ENCODE measurements around the gene DEPDC1. TPM values are rescaled to one million over a fixed set of nuclear protein-coding genes. Genes with fewer than 3 reads are reported as not detected.

DEPDC1 gene
- total RNA-seq, 1 experiment from 2014 or later: 20.3 TPM

GRCh38 chr1:68485431-68486022, 11.4 kb downstream of the DEPDC1 start:
- Mint-ChIP-seq H3K27ac (ENCODE audit: unreplicated experiment) (no peak overlapping the region), H3K4me1 (ENCODE audit: low read depth, unreplicated experiment) (no peaks in the 10 kb centered on the region), H3K9me3 (ENCODE audit: unreplicated experiment) (no peaks in the 10 kb centered on the region), H3K4me3 (ENCODE audit: unreplicated experiment) (no peak overlapping the region), H3K36me3 (ENCODE audit: insufficient read depth, unreplicated experiment) (peaks cover 6% of the 10 kb centered on the region), H3K27me3 (ENCODE audit: insufficient read depth, unreplicated experiment) (no peaks in the 10 kb centered on the region)
- BruUV-seq (replicated peaks): no TSS peak
- Histone ChIP-seq H3K27me3 (replicated peaks; ENCODE audit: control insufficient read depth, insufficient read depth, low read length) (no peaks in the 10 kb centered on the region), H3K4me1 (no peaks in the 10 kb centered on the region), H3K36me3 (ENCODE audit: control insufficient read depth, insufficient read depth, low read length) (no peaks in the 10 kb centered on the region; the same call in 1 of the 2 replicates), H3K9me3 (no peaks in the 10 kb centered on the region), H3K4me3 (ENCODE audit: low read depth, low read length) (no peak overlapping the region)
- ChIA-PET POLR2A (no interaction called here), CTCF (no interaction called here)
- no peak for DNase-seq
- TF ChIP-seq CTCF (IDR thresholded peaks at IDR 0.05; ENCODE audit: insufficient read depth in 1 of 2, low read depth in 1 of 2, low read length in 1 of 2, severe bottlenecking in 1 of 2, unreplicated experiment in 1 of 2): no peak
- intact Hi-C loops (cut with micrococcal nuclease; ENCODE audit: unreplicated experiment): no loop called here

- TF ChIP-seq CTCF (IDR thresholded peaks at IDR 0.05; ENCODE audit: insufficient read depth in 1 of 2, low read depth in 1 of 2, low read length in 1 of 2, severe bottlenecking in 1 of 2, unreplicated experiment in 1 of 2): no peak
- intact Hi-C loops (cut with micrococcal nuclease; ENCODE audit: unreplicated experiment): no loop called here
- Mint-ChIP-seq H3K9me3 (ENCODE audit: unreplicated experiment) (no peaks in the 10 kb centered on the region), H3K27ac (ENCODE audit: unreplicated experiment) (no peak overlapping the region), H3K36me3 (ENCODE audit: insufficient read depth, unreplicated experiment) (no peaks in the 10 kb centered on the region), H3K4me1 (ENCODE audit: low read depth, unreplicated experiment) (no peaks in the 10 kb centered on the region), H3K4me3 (ENCODE audit: unreplicated experiment) (no peak overlapping the region), H3K27me3 (ENCODE audit: insufficient read depth, unreplicated experiment) (no peaks in the 10 kb centered on the region)
- Histone ChIP-seq H3K4me1 (no peaks in the 10 kb centered on the region), H3K36me3 (ENCODE audit: control insufficient read depth, insufficient read depth, low read length) (no peaks in the 10 kb centered on the region; the same call in 1 of the 2 replicates), H3K4me3 (ENCODE audit: low read depth, low read length) (no peak overlapping the region), H3K27me3 (replicated peaks; ENCODE audit: control insufficient read depth, insufficient read depth, low read length) (no peaks in the 10 kb centered on the region), H3K9me3 (no peaks in the 10 kb centered on the region)
- ChIA-PET POLR2A (no interaction called here), CTCF (no interaction called here)
- BruUV-seq (replicated peaks): no TSS peak
- no peak for DNase-seq
These were observed 12.3 kb downstream of the DEPDC1 start for GRCh38 chr1:68484618-68485017.

- no peaks in the 10 kb centered on the region for H3K27me3 ChIP-seq (replicated peaks; ENCODE audit: control insufficient read depth, insufficient read depth, low read length)
- Mint-ChIP-seq H3K4me1 (ENCODE audit: low read depth, unreplicated experiment) (no peaks in the 10 kb centered on the region), H3K27me3 (ENCODE audit: insufficient read depth, unreplicated experiment) (no peaks in the 10 kb centered on the region), H3K27ac (ENCODE audit: unreplicated experiment) (no peak overlapping the region), H3K4me3 (ENCODE audit: unreplicated experiment) (no peak overlapping the region), H3K9me3 (ENCODE audit: unreplicated experiment) (no peaks in the 10 kb centered on the region), H3K36me3 (ENCODE audit: insufficient read depth, unreplicated experiment) (peaks cover 19% of the 10 kb centered on the region)
- intact Hi-C loops (cut with micrococcal nuclease; ENCODE audit: unreplicated experiment): no loop called here
- no peaks in the 10 kb centered on the region for H3K9me3 ChIP-seq
- DNase-seq: no peak
- ChIA-PET POLR2A (no interaction called here), CTCF (no interaction called here)
- BruUV-seq (replicated peaks): no TSS peak
- no peaks in the 10 kb centered on the region for H3K4me1 ChIP-seq
- no peak overlapping the region for H3K4me3 ChIP-seq (ENCODE audit: low read depth, low read length)
- TF ChIP-seq CTCF (IDR thresholded peaks at IDR 0.05; ENCODE audit: insufficient read depth in 1 of 2, low read depth in 1 of 2, low read length in 1 of 2, severe bottlenecking in 1 of 2, unreplicated experiment in 1 of 2): no peak
- no peaks in the 10 kb centered on the region for H3K36me3 ChIP-seq (ENCODE audit: control insufficient read depth, insufficient read depth, low read length)
These were observed 15.8 kb downstream of the DEPDC1 start for GRCh38 chr1:68481041-68481440.
